ENCODE measurements around the gene DHCR24. TPM values are rescaled to one million over a fixed set of nuclear protein-coding genes. Genes with fewer than 3 reads are reported as not detected.

DHCR24 gene
- total and polyA plus RNA-seq, 2 donors (not counting 3 experiments of a cell fraction or from before 2014, with no cell fraction given) = 223 to 239 TPM

DNA sequence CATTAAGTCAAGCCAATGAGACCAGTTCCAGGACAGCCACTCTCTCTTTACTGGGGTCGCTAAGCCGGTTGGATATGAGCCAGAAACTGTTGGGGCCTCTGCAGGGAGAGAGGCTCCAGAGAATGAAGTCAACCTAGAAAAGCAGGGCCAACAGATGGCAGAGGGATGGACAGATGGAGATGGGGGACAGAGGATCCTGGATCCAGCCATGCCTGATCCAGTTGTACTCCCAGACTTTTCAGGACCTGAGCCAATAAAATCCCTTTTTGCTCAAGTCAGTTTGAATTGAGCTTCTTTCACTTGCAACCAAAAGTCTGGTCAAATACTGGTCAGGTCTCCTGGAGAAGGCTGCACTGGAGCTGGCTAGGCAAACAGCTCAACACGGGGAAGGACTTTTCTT lies 2.2 kb downstream of the DHCR24 start:
- H3K27ac ChIP-seq (ENCODE audit: insufficient read depth, low read depth, low read length) = no peak overlapping the region
- FAIRE-seq = no peak

More for the DNA sequence above, 2.2 kb downstream of the DHCR24 start:
- Histone ChIP-seq H3K4me3 (replicated peaks in 1 of 3; ENCODE audit: insufficient read depth in 1 of 3, low read depth in 1 of 3, low read length in 3 of 3) (peak overlapping the region in 1 of 3 experiments; percentile 52), H3K4me2 (ENCODE audit: insufficient read depth, low read length) (peak overlapping the region; percentile 44), H4K20me1 (replicated peaks; ENCODE audit: control insufficient read depth, extremely low read depth, insufficient read depth, low read length) (peaks cover 4% of the 10 kb centered on the region), H3K9ac (replicated peaks; ENCODE audit: extremely low read depth, insufficient read depth, low read length) (no peak overlapping the region), H3K4me1 (ENCODE audit: control insufficient read depth, extremely low read depth, insufficient read depth, low read length) (peaks cover 32% of the 10 kb centered on the region), H3K9me3 (replicated peaks; ENCODE audit: control insufficient read depth, insufficient read depth, low read length) (no peaks in the 10 kb centered on the region), H3K36me3 (ENCODE audit: control insufficient read depth in 2 of 2, extremely low read depth in 1 of 2, insufficient read depth in 2 of 2, low read length in 2 of 2) (peaks cover 0 to 3% of the 10 kb centered on the region in 2 experiments), H3K9me1 (replicated peaks; ENCODE audit: control insufficient read depth, extremely low read depth, insufficient read depth, low read length) (no peaks in the 10 kb centered on the region), H3K79me2 (ENCODE audit: control insufficient read depth, insufficient read depth, low read length) (peaks cover 71% of the 10 kb centered on the region), H3K27me3 (ENCODE audit: control insufficient read depth in 2 of 2, insufficient read depth in 2 of 2, low read length in 2 of 2) (no peaks in the 10 kb centered on the region), H2AFZ (ENCODE audit: low read depth, low read length) (no peak overlapping the region)
- ChIA-PET CTCF (interaction anchor here (0.8 to 2.0 kb wide), 4 partner anchors 9 to 137 kb away, joined by 3 to 10 read pairs (median 4); no protein-coding TSS in a partner anchor), POLR2A (no interaction called here)
- TF ChIP-seq, protein P1, sequence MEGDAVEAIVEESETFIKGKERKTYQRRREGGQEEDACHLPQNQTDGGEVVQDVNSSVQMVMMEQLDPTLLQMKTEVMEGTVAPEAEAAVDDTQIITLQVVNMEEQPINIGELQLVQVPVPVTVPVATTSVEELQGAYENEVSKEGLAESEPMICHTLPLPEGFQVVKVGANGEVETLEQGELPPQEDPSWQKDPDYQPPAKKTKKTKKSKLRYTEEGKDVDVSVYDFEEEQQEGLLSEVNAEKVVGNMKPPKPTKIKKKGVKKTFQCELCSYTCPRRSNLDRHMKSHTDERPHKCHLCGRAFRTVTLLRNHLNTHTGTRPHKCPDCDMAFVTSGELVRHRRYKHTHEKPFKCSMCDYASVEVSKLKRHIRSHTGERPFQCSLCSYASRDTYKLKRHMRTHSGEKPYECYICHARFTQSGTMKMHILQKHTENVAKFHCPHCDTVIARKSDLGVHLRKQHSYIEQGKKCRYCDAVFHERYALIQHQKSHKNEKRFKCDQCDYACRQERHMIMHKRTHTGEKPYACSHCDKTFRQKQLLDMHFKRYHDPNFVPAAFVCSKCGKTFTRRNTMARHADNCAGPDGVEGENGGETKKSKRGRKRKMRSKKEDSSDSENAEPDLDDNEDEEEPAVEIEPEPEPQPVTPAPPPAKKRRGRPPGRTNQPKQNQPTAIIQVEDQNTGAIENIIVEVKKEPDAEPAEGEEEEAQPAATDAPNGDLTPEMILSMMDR (IDR thresholded peaks at IDR 0.05; ENCODE audit: extremely low read depth in 1 of 2, insufficient read depth in 1 of 2, low read depth in 1 of 2, low read length in 2 of 2) = no peak
- TF ChIP-seq EZH2 (IDR thresholded peaks at IDR 0.05; ENCODE audit: borderline replicate concordance, low read depth, low read length, severe bottlenecking) (no peak), GATA2 (IDR thresholded peaks at IDR 0.05; ENCODE audit: insufficient read depth, insufficient read length, low read depth, low read length) (no peak)
- TF ChIP-seq, protein P2, sequence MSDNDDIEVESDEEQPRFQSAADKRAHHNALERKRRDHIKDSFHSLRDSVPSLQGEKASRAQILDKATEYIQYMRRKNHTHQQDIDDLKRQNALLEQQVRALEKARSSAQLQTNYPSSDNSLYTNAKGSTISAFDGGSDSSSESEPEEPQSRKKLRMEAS (IDR thresholded peaks at IDR 0.05; ENCODE audit: insufficient read depth, insufficient read length) = no peak
- BruUV-seq (replicated peaks) = TSS peak; percentile 22
- DNase-seq (ENCODE audit: low read depth, low spot score) = no peak
- dilution Hi-C loops (cut with MboI; ENCODE audit: extremely low pct_ligation_motif_present, low sequenced_read_pairs) (no loop called here), intact Hi-C loops (cut with micrococcal nuclease) (no loop called here)

Measured in endothelial cell of umbilical vein (primary cell).